COR-L47 (cell line): ENCODE measurements around the gene MAMDC4.
A peak's percentile ranks its signal among the peaks of the same experiment; 100 is the strongest.
"Not testable (repeated sequence)": the region's sequence is repeated elsewhere in the genome, so short reads cannot be mapped to it uniquely, and the experiment has no call there.

Experiments used
- DNase-seq: peaks from one replicate; lab custom pipeline; 2025; lab: John Stamatoyannopoulos, UW

Gene MAMDC4

DNA sequence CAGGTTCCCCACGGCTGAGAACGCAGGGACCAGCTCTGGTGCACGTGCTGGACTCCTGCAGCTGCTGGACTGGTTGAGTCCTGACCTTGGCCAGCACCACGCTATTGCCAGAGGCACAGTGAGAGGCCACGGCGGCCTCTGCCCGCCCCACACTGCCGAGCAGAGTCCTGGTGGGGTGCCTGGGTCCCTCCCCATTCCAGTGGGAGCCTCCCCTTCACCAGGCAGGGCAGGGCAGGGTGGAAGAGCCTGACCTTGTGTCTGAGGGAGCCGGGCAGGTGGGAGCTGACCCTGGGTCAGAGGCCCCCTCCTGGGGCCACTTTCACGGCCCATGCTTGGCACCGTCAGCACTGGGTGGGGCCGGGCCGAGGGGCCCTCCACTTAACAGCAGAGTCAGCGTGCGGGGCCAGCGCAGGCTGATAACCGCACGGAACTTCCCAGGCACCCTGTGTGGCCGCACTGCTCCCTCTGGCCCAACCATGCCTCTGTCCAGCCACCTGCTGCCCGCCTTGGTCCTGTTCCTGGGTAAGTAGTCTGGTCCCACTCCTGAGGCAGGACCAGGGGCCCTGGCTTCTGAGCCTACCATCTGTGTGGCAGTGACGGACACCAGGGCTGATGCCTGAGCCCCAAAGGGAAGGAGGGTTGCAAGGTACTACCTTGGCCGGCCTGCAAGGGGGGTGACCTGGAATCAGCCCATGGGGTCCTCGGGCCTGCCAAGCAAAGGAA lies at the start of gene MAMDC4:
TSS of gene MAMDC4 (plus strand) at position 406 of the 723 bp plus-strand sequence. CDS start at position 477, 71 bp downstream.
- no peak for DNase-seq

GRCh38 chr9:136803009-136803550 lies 49.1 kb upstream of the MAMDC4 start:
- not testable (repeated sequence) for DNase-seq

DNA sequence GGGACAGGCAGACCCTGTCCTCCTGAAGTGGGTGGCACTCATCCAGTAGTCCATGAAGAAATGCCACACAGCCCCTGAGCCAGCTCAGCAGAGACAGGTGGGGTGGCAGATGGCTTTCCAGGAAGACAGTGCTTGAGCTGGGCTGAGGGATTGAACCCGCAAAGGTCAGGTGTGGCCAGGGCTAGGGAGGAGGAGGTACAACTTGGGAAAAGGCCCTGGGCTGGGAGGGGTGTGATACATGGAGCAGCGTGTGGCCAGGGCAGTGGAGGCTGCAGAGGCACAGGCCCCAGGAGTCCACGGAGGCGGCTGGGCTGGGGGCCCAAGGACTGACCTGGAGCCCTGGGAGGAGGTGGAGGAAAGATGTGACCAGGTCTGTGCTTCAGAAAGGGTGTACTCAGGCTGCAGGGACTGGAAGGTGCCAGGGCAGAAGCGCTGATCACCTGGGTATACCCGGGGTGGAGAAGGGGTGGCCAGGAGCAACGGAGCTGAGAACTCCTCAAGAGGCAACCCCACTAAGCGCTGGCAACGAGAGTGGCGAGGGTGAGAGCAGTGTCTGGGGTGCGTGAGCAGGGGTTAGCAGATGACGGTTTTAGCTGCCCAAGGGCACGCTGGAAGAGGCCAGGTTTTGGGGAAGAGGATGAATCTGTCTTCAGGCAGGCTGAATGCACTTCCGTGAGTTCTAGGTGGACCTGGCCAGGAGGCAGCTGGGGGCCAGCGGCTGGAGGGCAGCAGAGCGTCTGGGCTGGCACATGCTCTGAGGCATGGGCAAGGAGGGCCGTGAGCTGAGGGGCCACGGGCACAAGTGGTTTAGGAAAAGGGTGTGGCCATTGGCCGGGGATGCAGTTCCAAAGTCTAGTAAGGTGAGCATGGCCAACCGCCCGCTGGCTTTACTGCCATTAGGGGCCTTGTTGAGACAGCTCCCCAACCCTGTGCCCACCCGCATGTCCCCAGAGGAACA lies 48.3 kb upstream of the MAMDC4 start:
- DNase-seq = no peak

- DNase-seq = no peak
These were observed 47.5 kb upstream of the MAMDC4 start for GRCh38 chr9:136804509-136805206.

- no peak for DNase-seq
These were observed 46.9 kb upstream of the MAMDC4 start for GRCh38 chr9:136805207-136805740.

DNA sequence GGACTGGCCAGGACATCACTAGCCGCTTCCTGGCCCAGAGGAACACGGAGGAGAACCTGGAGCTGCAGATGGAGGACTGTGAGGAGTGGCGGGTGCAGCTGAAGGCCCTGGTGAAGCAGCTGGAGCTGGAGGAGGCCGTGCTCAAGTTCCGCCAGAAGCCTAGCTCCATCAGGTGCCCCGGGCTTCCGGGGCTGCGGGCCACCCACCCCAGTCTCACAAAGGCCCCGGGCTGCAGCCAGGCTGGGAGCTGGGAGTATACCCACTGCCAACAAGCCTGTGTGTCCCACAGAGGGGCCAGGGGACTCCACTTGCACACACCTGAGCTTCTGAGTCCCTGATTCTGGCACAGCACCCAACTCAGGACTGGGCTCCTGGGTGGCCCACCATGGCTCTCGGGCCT lies 46.1 kb upstream of the MAMDC4 start:
- DNase-seq = no peak

GRCh38 chr9:136806631-136807201 lies 45.4 kb upstream of the MAMDC4 start:
- DNase-seq = no peak

- DNase-seq = peak; percentile 75
These were observed 44.7 kb upstream of the MAMDC4 start, which contains the start of gene RABL6 for GRCh38 chr9:136807281-136808074. TSS of gene RABL6 (plus strand) at chr9:136807948. CDS start at chr9:136808197, 249 bp downstream.

DNA sequence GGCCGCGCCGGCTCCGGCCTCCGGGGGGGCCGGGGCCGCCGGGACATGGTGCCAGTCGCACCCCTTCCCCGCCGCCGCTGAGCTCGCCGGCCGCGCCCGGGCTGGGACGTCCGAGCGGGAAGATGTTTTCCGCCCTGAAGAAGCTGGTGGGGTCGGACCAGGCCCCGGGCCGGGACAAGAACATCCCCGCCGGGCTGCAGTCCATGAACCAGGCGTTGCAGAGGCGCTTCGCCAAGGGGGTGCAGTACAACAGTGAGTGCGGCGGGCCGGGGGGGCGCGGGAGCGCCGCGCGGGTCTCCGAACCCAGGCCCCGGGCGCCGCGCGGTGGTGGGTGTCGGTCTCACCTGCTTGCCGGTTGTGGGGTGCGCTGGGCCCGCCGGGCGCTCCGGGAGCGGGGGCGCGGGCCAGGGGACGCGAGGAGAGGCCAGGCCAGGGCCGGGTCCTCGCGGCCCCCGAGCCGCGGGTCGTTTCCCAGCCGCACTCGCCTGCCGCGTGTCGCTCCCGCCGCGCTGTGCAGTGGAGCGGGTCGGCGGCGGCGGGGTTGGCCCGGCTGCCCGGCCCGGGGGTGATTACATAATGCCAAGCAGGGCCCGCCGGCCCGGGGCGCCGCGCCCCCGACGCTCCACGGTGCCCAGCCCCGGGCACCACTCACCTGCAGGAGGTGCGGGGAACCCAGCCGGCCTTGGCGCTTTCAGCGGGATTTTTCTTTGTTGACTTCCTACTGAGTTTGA lies 43.9 kb upstream of the MAMDC4 start:
- DNase-seq = peak; percentile 30

DNA sequence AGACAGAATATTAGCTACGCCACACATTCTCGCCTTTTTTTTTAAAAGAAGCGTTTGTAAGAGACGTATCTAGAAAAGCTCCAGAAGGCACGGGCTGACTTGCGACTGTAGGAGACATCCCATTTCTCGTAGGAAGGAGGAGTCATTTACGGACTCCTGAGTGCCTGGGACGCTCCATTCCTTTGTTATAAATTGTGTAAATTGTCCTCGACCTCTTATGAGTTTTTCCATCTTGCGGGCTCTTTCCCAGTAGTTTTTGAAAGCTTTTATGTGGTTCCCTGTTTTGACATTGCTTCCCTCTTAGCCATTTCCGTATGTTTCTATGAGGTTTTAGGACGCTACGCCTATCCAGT lies 43.4 kb upstream of the MAMDC4 start:
- DNase-seq = no peak

GRCh38 chr9:136814725-136815421 lies 37.3 kb upstream of the MAMDC4 start:
- no peak for DNase-seq

DNA sequence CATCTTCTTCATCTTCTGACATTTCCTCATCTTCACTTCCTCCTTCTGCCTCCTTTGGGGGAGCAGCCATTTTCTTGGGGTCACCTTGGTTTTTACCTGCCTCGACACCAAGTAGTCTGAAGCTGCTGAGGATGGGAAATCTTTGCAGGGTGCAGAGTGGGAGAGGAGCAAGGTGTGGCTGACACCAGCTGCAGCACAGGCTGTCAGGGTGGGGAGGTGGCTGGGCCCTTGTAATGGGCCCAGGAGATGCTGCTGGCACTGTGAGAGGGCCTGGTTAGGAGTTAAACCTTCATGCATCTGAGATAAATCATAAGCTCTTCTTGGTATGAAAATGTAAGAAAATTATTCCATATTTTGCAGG lies 36.7 kb upstream of the MAMDC4 start:
- no peak for DNase-seq

DNA sequence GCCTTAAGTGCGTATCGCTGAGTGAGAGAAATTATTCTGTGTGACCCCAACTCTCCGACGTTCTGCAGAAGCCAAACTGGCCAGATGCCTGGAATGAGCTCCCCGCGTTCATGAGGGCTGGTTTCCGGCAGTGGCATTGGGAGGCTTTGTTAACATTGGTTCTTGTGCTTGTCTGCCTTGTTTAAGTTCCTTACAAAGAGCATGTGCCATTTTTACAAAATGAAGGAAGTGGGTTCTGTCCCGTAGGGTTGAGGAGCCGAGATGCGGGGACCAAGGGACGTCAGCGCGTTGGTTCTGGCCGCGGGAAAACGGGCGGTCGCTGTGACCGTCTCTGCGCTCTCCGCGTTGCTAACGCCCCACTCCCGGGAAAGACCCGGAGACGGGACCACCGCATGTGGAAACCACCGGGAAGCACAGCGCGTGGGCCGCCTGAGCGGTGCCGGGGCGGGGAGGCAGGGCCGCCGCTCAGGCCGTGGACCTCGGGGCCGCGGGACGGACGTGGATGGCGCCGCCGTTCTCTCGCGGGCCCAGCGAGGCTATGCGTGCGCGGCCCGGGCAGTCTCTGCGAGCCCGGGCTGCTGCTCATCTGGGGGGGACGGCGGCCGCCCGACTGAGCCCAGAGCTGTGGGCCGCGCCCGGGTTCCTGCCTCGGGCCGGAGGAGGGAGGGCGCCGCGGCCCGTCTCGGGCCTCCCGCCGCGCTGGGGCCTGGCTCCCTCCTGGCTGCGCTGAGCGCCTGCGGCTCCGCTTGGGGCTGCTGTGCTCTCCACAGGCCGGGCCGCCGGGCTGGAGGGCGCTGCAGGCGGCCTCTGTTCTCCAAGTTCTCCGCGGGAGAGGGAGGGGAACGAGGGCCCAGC lies 30.9 kb upstream of the MAMDC4 start:
- DNase-seq = no peak

GRCh38 chr9:136821826-136822544 lies 30.2 kb upstream of the MAMDC4 start:
- DNase-seq = no peak

- no peak for DNase-seq
These were observed 28.8 kb upstream of the MAMDC4 start for GRCh38 chr9:136823136-136824046.

DNA sequence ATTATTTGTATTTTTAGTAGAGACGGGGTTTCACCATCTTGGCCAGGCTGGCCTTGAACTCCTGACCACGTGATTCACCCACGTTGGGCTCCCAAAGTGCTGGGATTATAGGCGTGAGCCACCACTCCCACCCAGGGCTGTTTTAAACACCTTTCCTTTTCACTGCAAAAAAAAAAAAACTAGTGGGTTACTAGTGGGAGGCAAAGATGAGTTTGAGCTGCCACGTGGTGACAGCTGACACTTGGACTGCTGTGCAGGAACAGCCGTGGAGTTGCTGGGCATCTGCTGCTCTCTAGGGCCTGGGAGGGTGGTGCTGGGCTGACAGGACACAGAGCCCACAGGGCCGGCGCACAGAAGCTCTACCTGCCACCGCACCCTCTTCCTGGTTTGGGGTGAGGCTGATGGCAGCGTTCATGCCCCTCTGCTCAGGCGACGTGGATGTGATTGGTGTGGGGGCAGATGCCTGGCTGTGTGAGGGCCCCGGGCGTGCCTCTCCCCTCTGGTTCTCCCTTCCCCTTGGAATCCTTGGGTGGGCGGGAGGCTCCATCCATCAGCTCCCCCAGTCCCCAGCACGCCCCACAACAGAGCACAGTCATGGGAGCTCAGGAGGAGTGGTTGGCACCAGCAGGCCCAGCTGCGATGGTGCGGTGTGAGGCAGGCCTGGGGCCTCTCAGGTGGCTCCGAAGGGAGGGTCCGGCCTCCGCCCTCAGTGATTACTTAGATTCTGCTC lies 27.5 kb upstream of the MAMDC4 start:
- DNase-seq = no peak
